GM18907 (cell line): ENCODE data around the gene SBF1.

ENCODE experiments used
- ATAC-seq: cut with Tn5 transposase; IDR thresholded peaks from one replicate; pipeline ENCODE4 v1.9.1; 2021; ENCODE audit warnings: mild to moderate bottlenecking, moderate library complexity; ENCODE audit not compliant: unreplicated experiment

The SBF1 gene

GRCh38 chr22:50506611-50507420 lies 32.0 kb upstream of the SBF1 start:
- peak; percentile 8 for ATAC-seq

GRCh38 chr22:50505776-50506610 lies 31.2 kb upstream of the SBF1 start:
- no peak for ATAC-seq

GRCh38 chr22:50505276-50505775 lies 30.5 kb upstream of the SBF1 start:
- ATAC-seq: no peak

- no peak for ATAC-seq
Measured at GRCh38 chr22:50504369-50505211, 29.8 kb upstream of the SBF1 start.

- ATAC-seq: no peak
Measured at GRCh38 chr22:50503475-50504145, 28.8 kb upstream of the SBF1 start.

- ATAC-seq: no peak
Measured at GRCh38 chr22:50502628-50503474, 28.0 kb upstream of the SBF1 start.

GRCh38 chr22:50502096-50502495 lies 27.3 kb upstream of the SBF1 start:
- ATAC-seq: no peak

- ATAC-seq: no peak
Measured at GRCh38 chr22:50500452-50500851, 25.6 kb upstream of the SBF1 start.

- no peak for ATAC-seq
Measured at GRCh38 chr22:50498322-50498890, 23.6 kb upstream of the SBF1 start.

- ATAC-seq: no peak
Measured at GRCh38 chr22:50497093-50497492, 22.3 kb upstream of the SBF1 start.

GRCh38 chr22:50490531-50491308 lies 15.9 kb upstream of the SBF1 start:
- no peak for ATAC-seq

- no peak for ATAC-seq
Measured at GRCh38 chr22:50489363-50490243, 14.8 kb upstream of the SBF1 start.

- no peak for ATAC-seq
Measured at GRCh38 chr22:50488886-50489285, 14.1 kb upstream of the SBF1 start.

- no peak for ATAC-seq
Measured at GRCh38 chr22:50488006-50488677, 13.3 kb upstream of the SBF1 start.

- ATAC-seq: no peak
Measured at GRCh38 chr22:50487290-50488005, 12.6 kb upstream of the SBF1 start.

- no peak for ATAC-seq
Measured at GRCh38 chr22:50486561-50487289, 11.9 kb upstream of the SBF1 start, which contains the start of gene MIOX. Gene MIOX (plus strand): TSS chr22:50486859. CDS start chr22:50486898, 39 bp downstream.
